NCI-H1436 treated with DMSO at 0.1 percent for 48 hours (cell line): ENCODE results near the gene SETD5.
"Not testable (repeated sequence)": the region's sequence is repeated elsewhere in the genome, so short reads cannot be mapped to it uniquely, and the experiment has no call there.

Experiments
- DNase-seq: peaks from one replicate; lab custom pipeline; 2025; lab: John Stamatoyannopoulos, UW

Gene SETD5

DNA sequence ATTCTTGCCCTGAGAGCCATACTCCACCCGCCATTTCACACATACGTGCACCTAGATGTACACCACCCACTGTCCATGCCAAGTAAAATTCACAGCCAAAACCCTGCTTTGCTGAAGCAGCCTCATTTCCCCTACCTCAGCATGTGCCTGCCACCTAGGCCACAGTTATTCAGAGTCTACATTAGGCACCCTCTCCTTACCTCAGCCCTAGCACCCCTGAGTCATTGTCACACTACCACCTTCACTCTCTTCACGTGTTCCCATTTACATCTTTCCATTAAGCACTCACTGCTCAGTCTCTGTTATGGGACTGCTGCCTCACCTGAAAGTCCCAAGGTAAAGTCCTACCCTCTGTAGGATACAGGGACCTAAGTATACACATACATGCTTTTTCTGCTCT is 70.0 kb downstream of the SETD5 start:
- no peak for DNase-seq

GRCh38 chr3:9468460-9468859 is 71.0 kb downstream of the SETD5 start:
- no peak for DNase-seq

DNA sequence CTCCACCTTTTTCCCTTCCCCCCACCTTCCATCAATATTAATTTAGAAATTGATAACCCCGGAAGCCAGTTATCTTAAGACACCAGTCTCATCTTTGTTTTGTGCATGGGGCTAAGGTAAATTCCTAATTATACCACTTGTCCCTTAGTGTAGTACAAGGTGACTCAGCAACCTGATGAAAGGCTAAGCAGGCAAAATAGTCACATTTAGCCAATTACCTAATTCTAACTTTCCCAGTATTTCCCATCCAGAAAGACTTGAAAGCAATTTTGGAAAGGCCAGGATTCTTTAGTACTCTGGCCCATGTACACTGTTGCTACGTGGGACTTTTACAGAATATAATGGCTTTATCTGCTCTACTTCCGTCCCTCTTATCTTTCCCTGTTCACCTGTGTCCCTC is 72.6 kb downstream of the SETD5 start:
- DNase-seq, result no peak

DNA sequence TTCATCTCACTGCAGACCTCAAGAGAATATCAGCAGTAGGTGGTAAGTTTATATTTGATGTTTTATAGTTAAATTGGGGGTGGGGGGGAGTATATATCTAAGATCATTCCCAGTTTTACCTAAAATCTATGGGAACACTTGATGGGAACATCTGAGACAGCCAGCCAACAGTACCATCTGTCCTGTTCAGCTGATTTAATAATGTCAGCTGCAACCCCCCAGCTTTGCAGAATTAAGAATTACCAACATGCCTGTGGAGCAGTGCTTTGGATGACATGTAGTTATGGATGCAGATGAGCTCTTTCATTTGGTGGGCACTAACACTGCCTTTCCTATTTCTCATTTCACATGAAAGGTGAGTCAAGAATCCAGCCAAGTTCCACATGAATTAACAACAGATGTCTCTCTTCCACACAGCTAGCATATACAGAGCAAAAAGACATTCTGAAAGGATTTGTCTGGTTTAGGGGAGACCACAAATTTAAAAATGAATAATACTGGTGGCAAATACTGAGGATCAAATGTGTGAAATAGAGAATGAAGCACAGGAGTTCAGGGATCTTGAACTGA is 76.2 kb downstream of the SETD5 start:
- no peak for DNase-seq

DNA sequence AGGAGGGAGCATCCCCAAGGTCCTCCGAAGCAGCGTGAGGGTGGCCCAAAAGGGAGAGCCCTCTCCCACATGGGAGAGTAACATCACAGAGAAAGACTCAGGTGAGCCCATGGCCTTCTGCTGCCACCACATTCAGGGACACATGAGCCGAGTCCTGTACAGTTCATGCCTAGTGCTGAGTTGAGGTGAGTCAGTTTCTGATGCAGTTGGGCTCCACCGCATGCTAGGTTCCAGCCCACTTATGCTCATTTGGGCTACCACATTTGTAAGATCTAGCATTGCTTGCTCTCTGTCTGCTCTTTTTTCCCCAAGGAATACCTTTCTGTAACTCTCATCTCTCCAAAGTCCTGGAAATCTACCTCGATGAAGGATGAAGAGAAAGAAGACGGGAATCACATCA is 77.1 kb downstream of the SETD5 start:
- no peak for DNase-seq

DNA sequence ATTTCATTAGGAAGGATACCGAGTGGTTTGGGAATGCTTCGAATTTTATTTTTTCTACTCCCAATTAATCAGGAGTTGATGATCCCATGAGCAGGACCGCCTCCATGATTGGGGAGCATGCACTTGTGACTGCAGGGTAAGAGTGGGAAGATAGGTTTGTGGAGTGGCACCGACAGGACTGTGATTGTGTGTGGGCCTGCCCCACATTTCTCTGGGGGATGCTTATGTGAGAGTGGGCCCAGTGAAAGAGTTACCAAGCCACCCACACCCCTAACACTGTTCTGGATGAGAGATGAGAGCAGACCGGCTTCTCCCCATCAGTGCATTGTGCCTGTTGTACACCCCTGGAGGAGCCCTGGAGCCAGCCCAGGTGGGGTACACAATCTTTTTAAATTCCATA is 79.5 kb downstream of the SETD5 start:
- DNase-seq, result no peak

GRCh38 chr3:9480265-9480664 is 82.8 kb downstream of the SETD5 start:
- DNase-seq, result no peak

DNA sequence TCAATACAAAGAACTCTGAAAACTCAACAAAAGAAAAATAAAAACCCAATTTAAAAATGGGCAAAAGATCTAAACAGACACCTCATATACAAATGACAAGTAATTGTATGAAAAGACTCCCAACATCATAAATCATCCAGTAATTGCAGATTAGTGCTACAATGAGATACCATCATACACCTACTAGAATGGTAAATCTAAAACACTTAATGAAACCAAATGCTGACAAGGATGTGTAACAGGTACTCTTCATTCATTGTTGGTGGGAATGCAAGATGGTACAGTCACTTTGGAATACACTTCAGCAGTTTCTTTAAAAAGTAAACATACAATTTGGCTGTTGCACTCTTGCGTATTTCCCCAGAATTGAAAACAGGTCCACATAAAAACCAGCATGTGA is 87.8 kb downstream of the SETD5 start:
- DNase-seq, result no peak

GRCh38 chr3:9491506-9491905 is 94.1 kb downstream of the SETD5 start:
- DNase-seq, result no peak

GRCh38 chr3:9494036-9494435 is 96.6 kb downstream of the SETD5 start:
- DNase-seq, result not testable (repeated sequence)

- no peak for DNase-seq
Observed at GRCh38 chr3:9496893-9497292, 99.5 kb downstream of the SETD5 start.

GRCh38 chr3:9497821-9498565 is 100.6 kb downstream of the SETD5 start:
- DNase-seq, result no peak

DNA sequence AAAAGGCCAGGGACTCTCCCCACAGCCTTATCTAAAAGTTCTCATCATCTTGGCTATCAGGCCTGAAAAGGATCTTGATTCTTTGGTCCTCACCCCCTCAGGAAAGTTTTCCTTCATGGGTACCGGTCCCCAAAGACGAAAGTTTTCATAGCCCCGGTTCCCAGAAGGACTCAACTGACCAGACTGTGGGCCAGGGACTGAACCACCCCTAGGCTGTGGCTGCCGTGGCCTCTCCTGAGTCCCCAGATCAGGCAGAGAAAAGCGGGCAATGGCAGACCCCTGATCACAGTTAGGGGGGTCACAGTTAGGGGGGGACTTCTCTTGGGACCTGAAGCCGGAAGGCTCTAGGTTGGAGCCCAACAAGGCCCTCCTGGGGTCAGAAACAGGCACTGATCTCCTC is 101.4 kb downstream of the SETD5 start:
- no peak for DNase-seq

- DNase-seq, result no peak
Observed at GRCh38 chr3:9499455-9500107, 102.2 kb downstream of the SETD5 start.

- no peak for DNase-seq
Observed at GRCh38 chr3:9500108-9501050, 103.0 kb downstream of the SETD5 start.

DNA sequence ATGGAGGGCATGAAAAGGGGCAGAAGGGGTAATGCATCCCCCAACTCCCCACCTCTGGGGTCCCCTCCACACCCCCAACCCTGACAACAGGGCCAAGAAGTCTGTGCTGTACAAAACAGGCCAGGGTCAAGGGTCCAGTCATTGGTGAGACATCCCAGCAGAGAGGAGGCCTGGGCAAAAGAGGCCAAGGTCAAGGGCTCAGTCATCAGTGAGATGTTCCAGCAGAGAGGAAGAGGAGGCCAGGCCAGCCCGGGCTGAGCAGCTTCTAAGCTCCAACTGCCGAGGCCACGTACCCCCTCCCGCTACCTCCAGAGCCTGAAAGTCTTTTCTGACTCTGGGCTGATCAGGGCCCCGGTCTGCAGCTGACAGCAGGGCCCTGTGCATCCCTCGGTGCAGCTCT is 103.8 kb downstream of the SETD5 start:
- DNase-seq, result no peak

DNA sequence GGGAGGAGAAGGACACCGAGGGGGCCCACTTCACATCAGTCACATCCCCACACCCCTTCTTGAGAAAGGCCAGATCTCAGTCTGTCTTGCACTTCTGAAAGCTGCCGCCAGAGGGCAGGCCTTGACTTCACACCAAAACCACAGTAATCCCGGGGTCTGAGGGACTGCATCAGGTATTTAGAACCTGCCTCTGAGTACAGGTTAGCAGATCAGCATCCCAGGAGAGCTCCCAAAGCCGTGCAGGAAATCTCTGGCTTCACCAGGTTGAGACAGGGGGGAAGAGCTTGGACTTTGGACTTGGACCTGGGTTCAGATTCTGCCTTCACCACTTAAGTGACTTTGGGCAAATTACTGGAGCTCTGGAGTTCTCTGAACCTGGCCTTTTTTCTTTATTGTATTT is 105.9 kb downstream of the SETD5 start:
- DNase-seq, result no peak

- DNase-seq, result no peak
Observed at GRCh38 chr3:9507586-9508578, 110.5 kb downstream of the SETD5 start.

DNA sequence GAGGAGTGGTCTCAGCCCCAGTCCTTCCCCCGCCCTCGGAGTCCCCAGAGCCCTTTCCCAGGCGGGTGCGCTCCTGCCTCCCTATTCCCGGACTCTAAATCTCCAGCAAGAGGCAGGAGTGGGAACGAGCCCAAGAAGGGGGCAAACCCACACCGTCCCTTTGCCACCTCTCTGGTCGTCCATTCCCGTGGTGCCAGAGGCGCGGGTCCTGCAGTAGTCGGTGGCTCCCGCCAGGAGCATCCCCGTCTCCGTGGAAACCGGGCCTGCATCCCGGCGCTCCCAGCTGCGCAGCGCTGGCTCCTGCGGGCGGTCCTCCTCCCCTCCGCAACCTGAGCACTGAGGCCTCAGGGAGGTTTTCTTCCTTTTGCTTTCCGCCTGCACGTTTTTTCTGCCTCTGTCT is 111.4 kb downstream of the SETD5 start:
- DNase-seq, result no peak

- no peak for DNase-seq
Observed at GRCh38 chr3:9512456-9513045, 115.1 kb downstream of the SETD5 start.

- no peak for DNase-seq
Observed at GRCh38 chr3:9514306-9514705, 116.9 kb downstream of the SETD5 start.
